ENCODE measurements around the gene AXIN2.

The AXIN2 gene

DNA sequence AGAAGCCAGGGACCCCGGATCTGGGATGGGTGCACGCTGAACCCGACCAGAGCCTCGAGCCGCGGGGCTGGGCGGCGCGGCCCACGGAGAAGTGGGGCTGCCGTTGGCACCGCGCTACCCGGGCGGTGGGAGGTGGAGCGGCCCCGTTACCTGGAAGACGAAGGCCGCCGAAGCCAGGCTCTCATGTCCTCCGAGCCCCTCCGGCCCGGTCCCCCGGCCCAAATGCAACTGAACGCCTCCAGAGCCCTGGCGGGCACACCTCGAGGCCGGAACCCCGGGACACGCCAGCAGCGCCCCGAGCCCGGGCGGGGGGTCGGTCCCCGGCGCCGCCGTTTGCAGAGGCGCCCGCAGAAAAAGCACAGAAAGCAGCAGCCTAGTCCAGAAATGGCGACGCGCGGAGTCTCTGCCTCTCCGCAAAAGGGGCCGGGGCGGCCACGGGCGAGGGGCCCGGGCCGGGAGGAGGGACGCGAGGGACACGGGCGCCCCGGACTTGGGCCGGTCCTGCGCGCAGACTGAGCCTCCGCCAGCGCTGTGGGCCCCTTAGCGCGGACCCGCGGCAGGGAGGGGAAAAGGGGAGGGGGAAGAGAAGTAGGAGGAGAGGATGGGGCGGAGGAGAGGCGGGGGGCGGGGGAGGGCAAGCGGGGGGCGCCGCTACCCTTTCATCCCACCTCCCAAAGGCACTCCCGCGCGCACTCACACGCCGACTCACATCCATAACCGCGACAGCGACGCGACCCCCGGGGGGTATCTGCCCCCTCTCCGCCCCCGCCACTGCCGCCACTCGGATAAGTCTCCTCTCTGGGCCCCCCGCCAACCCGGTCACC, 1.4 kb downstream of the AXIN2 start:
- no peak overlapping the region; the same call in 1 of the 2 replicates for H3K27ac ChIP-seq (ENCODE audit: low read length)

DNA sequence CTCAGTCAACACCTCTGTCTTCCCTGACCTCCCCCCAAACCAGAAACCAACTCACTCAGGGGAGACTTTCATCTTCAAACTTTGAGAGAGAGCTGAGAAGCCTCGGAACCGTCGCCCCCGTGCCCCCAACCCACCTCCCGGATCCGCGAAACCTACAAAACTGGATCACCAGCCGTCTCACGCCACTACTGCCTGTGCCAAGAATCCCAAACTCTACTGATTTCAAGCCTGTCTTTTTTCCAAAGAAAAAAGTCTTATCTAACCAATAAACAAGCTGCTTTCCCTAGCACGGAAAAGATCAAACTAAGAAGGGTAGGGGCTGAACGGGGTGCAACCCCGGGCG, 2.0 kb downstream of the AXIN2 start:
- ATAC-seq (ENCODE audit: insufficient read depth, low read depth) (no peak), DNase-seq (no peak)
- Histone ChIP-seq H3K9me3 (ENCODE audit: insufficient read depth, low read length, severe bottlenecking) (no peaks in the 10 kb centered on the region), H3K4me1 (ENCODE audit: insufficient read depth, low read length) (peaks cover 38% of the 10 kb centered on the region), H3K27me3 (ENCODE audit: insufficient read depth, low read length, poor library complexity) (peaks cover 10% of the 10 kb centered on the region), H3K36me3 (ENCODE audit: insufficient read depth, low read length) (peaks cover 8% of the 10 kb centered on the region; the same call in 1 of the 2 replicates), H3K9ac (ENCODE audit: low read depth, low read length) (peak overlapping the region; percentile 72), H3K4me2 (ENCODE audit: insufficient read depth, low read length) (peak overlapping the region; percentile 95), H3K79me2 (ENCODE audit: insufficient read depth, low read length) (0 out of 2 replicates have a peak, but pooled peaks cover 2% of the 10 kb centered on the region), H3K4me3 (ENCODE audit: low read depth in 1 of 2, low read length in 2 of 2) (peak overlapping the region; percentile 75 to 81; a peak in 3 of 4 replicates), H2AFZ (ENCODE audit: low read depth, low read length) (peak overlapping the region; percentile 90), H3K27ac (ENCODE audit: low read length) (no peak overlapping the region; the same call in 1 of the 2 replicates), H4K20me1 (ENCODE audit: insufficient read depth, low read length) (peaks cover 33% of the 10 kb centered on the region)
- TF ChIP-seq, protein P1, sequence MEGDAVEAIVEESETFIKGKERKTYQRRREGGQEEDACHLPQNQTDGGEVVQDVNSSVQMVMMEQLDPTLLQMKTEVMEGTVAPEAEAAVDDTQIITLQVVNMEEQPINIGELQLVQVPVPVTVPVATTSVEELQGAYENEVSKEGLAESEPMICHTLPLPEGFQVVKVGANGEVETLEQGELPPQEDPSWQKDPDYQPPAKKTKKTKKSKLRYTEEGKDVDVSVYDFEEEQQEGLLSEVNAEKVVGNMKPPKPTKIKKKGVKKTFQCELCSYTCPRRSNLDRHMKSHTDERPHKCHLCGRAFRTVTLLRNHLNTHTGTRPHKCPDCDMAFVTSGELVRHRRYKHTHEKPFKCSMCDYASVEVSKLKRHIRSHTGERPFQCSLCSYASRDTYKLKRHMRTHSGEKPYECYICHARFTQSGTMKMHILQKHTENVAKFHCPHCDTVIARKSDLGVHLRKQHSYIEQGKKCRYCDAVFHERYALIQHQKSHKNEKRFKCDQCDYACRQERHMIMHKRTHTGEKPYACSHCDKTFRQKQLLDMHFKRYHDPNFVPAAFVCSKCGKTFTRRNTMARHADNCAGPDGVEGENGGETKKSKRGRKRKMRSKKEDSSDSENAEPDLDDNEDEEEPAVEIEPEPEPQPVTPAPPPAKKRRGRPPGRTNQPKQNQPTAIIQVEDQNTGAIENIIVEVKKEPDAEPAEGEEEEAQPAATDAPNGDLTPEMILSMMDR (IDR thresholded peaks at IDR 0.05; ENCODE audit: borderline replicate concordance, extremely low read depth, low read length, poor library complexity, severe bottlenecking) = no peak
- TF ChIP-seq EZH2 (IDR thresholded peaks at IDR 0.05; ENCODE audit: borderline replicate concordance, low read depth, low read length, severe bottlenecking) = no peak

More for the DNA sequence above, 1.4 kb downstream of the AXIN2 start:
- DNase-seq = peak; percentile 61
- Histone ChIP-seq H4K20me1 (ENCODE audit: insufficient read depth, low read length) (peaks cover 33% of the 10 kb centered on the region), H3K4me2 (ENCODE audit: insufficient read depth, low read length) (peak overlapping the region; percentile 95), H3K4me3 (ENCODE audit: low read depth in 1 of 2, low read length in 2 of 2) (peak overlapping the region; percentile 75 to 81; a peak in 3 of 4 replicates), H3K36me3 (ENCODE audit: insufficient read depth, low read length) (peaks cover 8% of the 10 kb centered on the region; the same call in 1 of the 2 replicates), H3K79me2 (ENCODE audit: insufficient read depth, low read length) (0 out of 2 replicates have a peak, but pooled peaks cover 2% of the 10 kb centered on the region), H3K9me3 (ENCODE audit: insufficient read depth, low read length, severe bottlenecking) (no peaks in the 10 kb centered on the region), H3K4me1 (ENCODE audit: insufficient read depth, low read length) (peaks cover 38% of the 10 kb centered on the region), H3K27me3 (ENCODE audit: insufficient read depth, low read length, poor library complexity) (peaks cover 10% of the 10 kb centered on the region), H2AFZ (ENCODE audit: low read depth, low read length) (peak overlapping the region; percentile 90), H3K9ac (ENCODE audit: low read depth, low read length) (peak overlapping the region; percentile 72)
- peak; percentile 25; the same call in 2 of the 3 replicates for ATAC-seq (ENCODE audit: insufficient read depth, low read depth)
- TF ChIP-seq, protein P1 (IDR thresholded peaks at IDR 0.05; ENCODE audit: borderline replicate concordance, extremely low read depth, low read length, poor library complexity, severe bottlenecking) = no peak
- peak; percentile 85 for TF ChIP-seq EZH2 (IDR thresholded peaks at IDR 0.05; ENCODE audit: borderline replicate concordance, low read depth, low read length, severe bottlenecking)

- Histone ChIP-seq H3K27me3 (ENCODE audit: insufficient read depth, low read length, poor library complexity) (peaks cover 10% of the 10 kb centered on the region), H3K4me3 (ENCODE audit: low read depth in 1 of 2, low read length in 2 of 2) (peak overlapping the region; percentile 75 to 81; a peak in 3 of 4 replicates), H4K20me1 (ENCODE audit: insufficient read depth, low read length) (peaks cover 33% of the 10 kb centered on the region), H3K36me3 (ENCODE audit: insufficient read depth, low read length) (peaks cover 8% of the 10 kb centered on the region; the same call in 1 of the 2 replicates), H2AFZ (ENCODE audit: low read depth, low read length) (no peak overlapping the region), H3K9ac (ENCODE audit: low read depth, low read length) (peak overlapping the region; percentile 72), H3K4me1 (ENCODE audit: insufficient read depth, low read length) (peaks cover 38% of the 10 kb centered on the region), H3K79me2 (ENCODE audit: insufficient read depth, low read length) (0 out of 2 replicates have a peak, but pooled peaks cover 2% of the 10 kb centered on the region), H3K4me2 (ENCODE audit: insufficient read depth, low read length) (peak overlapping the region; percentile 95), H3K27ac (ENCODE audit: low read length) (no peak overlapping the region), H3K9me3 (ENCODE audit: insufficient read depth, low read length, severe bottlenecking) (no peaks in the 10 kb centered on the region)
- ATAC-seq (ENCODE audit: insufficient read depth, low read depth) (no peak), DNase-seq (no peak)
- TF ChIP-seq, protein P1 (IDR thresholded peaks at IDR 0.05; ENCODE audit: borderline replicate concordance, extremely low read depth, low read length, poor library complexity, severe bottlenecking) = no peak
- TF ChIP-seq EZH2 (IDR thresholded peaks at IDR 0.05; ENCODE audit: borderline replicate concordance, low read depth, low read length, severe bottlenecking) = no peak
Measured at GRCh38 chr17:65558683-65559460, 2.6 kb downstream of the AXIN2 start.
